BJ (cell line): Measurements from ENCODE around the gene ABCG4. TPM values are rescaled to one million over a fixed set of nuclear protein-coding genes. Genes with fewer than 3 reads are reported as not detected.

Source experiments
- CTCF ChIA-PET: fragments of 350-600 bp; formaldehyde crosslinking; extraction: SDS; loops from one replicate; lab custom pipeline; 2021; ENCODE audit warnings: antibody characterized with exemption, inconsistent platforms; lab: Yijun Ruan, JAX
- POLR2A ChIA-PET: fragments of 300-600 bp; sonication (Branson Sonifier 250); formaldehyde crosslinking; extraction: SDS; loops from one replicate; lab custom pipeline; 2021; ENCODE audit warnings: antibody characterized with exemption; lab: Charles Lee
- DNase-seq: peaks from one replicate; pipeline ENCODE4 v3.0.0-alpha.2; 2011; ENCODE audit warnings: low read depth
- H3K27me3 ChIP-seq: 2 replicates; pipeline ENCODE4 v1.6.0; 2011; ENCODE audit warnings: low read length; ENCODE audit not compliant: control insufficient read depth, insufficient read depth
- H3K36me3 ChIP-seq: 2 replicates; pipeline ENCODE4 v1.5.1; 2011; ENCODE audit warnings: low read length; ENCODE audit not compliant: control insufficient read depth, insufficient read depth
- H3K4me3 ChIP-seq: 2 replicates; pipeline ENCODE4 v1.5.1; 2011; ENCODE audit warnings: low read depth, mild to moderate bottlenecking, control low read depth, low read length
- CTCF ChIP-seq: IDR thresholded peaks from 2 replicates; pipeline ENCODE4 v1.5.1; 2011; ENCODE audit warnings: low read depth, mild to moderate bottlenecking, control low read depth, inconsistent platforms, low read length, moderate library complexity; ENCODE audit not compliant: insufficient read depth
- polyA plus RNA-seq: library from polyadenylated mRNA; depleted of rRNA; stranded (reverse); fragments of >200 nt; gene quantifications from 2 replicates; pipeline ENCODE4 v1.2.3, GENCODE V29; 2011

ABCG4 gene
- polyA plus RNA-seq, 1 experiment = 0.17 TPM

DNA sequence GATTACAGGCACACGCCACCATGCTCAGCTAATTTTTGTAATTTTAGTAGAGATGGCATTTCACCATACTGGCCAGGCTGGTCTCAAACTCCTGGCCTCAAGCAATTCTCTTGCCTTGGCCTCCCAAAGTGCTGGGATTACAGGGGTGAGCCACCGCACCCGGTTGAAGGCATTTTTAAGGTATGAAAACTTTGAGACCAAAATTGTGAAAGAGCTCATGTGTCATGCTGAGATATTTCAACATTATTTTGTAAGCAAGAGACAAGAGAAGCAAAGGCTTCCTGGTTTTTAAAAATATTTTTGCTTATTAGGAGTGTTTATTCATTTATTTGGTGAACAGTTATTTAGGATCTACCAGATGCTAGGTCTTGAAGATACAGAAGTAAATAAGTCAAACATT is 43.3 kb downstream of the ABCG4 start:
- POLR2A ChIA-PET = interaction anchor here (0.6 kb wide), 2 partner anchors 48 to 429 kb away, joined by 3 to 7 read pairs; no protein-coding TSS in a partner anchor
- no peak overlapping the region for H3K4me3 ChIP-seq
- CTCF ChIA-PET = interaction anchor here (0.7 to 1.6 kb wide), 5 partner anchors 8 to 47 kb away, joined by 3 to 6 read pairs (median 5); no protein-coding TSS in a partner anchor
- no peak for TF ChIP-seq CTCF
- no peaks in the 10 kb centered on the region for H3K36me3 ChIP-seq
- peaks cover 6% of the 10 kb centered on the region; the same call in 1 of the 2 replicates for H3K27me3 ChIP-seq
- DNase-seq = no peak

- TF ChIP-seq CTCF = no peak
- DNase-seq = no peak
- ChIA-PET CTCF (interaction anchor here (1.2 to 5.1 kb wide), 4 partner anchors 10 to 47 kb away, joined by 5 to 27 read pairs (median 6); partner anchors contain the start of gene CBL), POLR2A (no interaction called here)
- H3K36me3 ChIP-seq = no peaks in the 10 kb centered on the region
- H3K27me3 ChIP-seq = peaks cover 6% of the 10 kb centered on the region; the same call in 1 of the 2 replicates
- H3K4me3 ChIP-seq = no peak overlapping the region
These were observed 44.1 kb downstream of the ABCG4 start for GRCh38 chr11:119193001-119193400.

DNA sequence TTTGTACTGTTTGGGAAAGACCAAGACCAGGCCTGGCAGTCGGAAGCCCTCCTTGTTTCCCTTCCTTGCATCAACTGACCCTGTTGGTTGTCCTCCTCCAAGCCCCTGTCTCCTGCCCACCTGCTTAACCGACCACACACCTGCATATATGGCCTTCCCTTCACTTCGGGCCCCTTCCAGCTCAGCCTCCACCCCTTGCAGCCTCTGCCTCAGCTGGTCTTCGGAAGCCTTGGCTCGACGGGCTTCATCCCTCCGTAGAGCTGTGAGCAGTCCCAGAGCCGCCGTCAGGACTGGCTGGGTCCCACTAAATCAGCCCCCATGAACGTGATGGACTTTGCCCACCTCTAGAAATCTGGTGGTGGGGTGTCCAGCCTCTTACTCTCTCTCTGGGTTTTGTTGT is 44.8 kb downstream of the ABCG4 start:
- TF ChIP-seq CTCF = no peak
- POLR2A ChIA-PET = no interaction called here
- H3K27me3 ChIP-seq = peaks cover 4% of the 10 kb centered on the region; the same call in 1 of the 2 replicates
- H3K36me3 ChIP-seq = no peaks in the 10 kb centered on the region
- no peak overlapping the region for H3K4me3 ChIP-seq
- CTCF ChIA-PET = interaction anchor here (1.6 to 5.1 kb wide), 3 partner anchors 12 to 34 kb away, joined by 5 to 27 read pairs (median 16); partner anchors contain the start of gene CBL
- no peak for DNase-seq

DNA sequence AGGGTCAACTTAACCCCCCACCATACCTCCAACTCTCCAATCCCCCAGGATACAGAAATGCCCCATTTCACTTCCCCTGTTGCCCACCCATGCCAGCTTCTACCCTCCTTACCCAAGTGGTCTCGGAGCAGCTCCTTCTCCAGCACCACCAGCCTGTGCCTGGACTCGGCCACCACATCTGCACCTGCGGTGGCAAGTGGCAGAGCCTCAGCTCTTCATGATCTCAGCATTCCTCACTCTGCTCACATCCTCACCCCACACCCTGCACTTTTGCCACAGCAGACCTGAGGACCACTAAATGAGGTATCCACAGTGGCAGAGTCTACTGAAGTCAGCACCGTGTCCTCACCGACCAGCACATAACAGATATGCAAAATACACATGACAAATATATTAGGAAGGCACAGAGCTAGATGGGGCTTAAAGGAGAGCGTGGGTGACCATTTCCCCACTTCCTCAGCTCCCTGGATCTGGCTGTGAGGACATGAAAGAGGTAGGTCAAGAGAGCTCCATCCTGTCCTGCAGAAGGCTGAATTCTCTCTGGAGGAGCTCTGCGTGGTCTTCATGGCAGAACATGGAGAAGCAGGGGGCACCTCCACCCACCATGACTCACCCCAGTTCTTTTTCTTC is 46.1 kb downstream of the ABCG4 start:
- no peaks in the 10 kb centered on the region for H3K36me3 ChIP-seq
- DNase-seq = no peak
- no peaks in the 10 kb centered on the region for H3K27me3 ChIP-seq
- H3K4me3 ChIP-seq = no peak overlapping the region
- CTCF ChIA-PET = interaction anchor here (0.6 to 5.1 kb wide), 11 partner anchors 10 to 179 kb away, joined by 3 to 27 read pairs (median 5); partner anchors contain the start of genes ABCG4, C2CD2L and CBL
- no peak for TF ChIP-seq CTCF
- POLR2A ChIA-PET = no interaction called here

DNA sequence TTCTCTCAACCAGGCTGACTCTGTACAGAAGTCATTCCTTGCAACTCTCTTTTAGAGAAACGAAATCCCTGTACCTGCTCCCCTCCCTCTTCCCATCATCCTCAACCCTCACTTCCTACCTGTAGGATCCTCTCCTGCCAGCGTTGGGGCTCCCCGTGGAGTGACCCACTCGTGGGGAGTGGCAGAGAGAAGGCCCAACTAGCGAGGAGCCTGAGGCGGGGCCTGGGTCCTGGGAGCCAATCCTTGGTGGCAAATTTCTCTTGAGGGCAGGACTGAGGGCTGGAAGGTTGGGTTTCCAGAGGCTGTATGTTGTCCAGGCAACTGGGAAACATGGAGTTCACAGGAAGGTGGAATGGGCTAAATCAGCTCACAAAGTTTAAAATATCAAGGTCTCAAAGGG is 46.8 kb downstream of the ABCG4 start:
- Histone ChIP-seq H3K27me3 (no peaks in the 10 kb centered on the region), H3K36me3 (no peaks in the 10 kb centered on the region), H3K4me3 (no peak overlapping the region)
- no peak for DNase-seq
- ChIA-PET POLR2A (no interaction called here), CTCF (interaction anchor here (0.6 to 5.1 kb wide), 23 partner anchors 9 to 236 kb away, joined by 3 to 27 read pairs (median 5); partner anchors contain the start of genes ABCG4, C2CD2L, CBL and NHERF4)
- no peak for TF ChIP-seq CTCF
